Peyer's patch (tissue), 4 donors: ENCODE measurements around the gene SLMAP.

Source experiments
- POLR2A ChIP-seq, 2 donors: fragments of 450-650 bp; IDR thresholded peaks; one replicate each; pipeline ENCODE4 v1.5.1; 2017; ENCODE audit warnings: antibody characterized with exemption in 2 of 2, mild to moderate bottlenecking in 2 of 2, moderate library complexity in 2 of 2
- TF ChIP-seq, protein P1 (sequence below), 6 experiments: fragments of 450-650 bp in 4 of 6; fragments of 200-600 bp in 2 of 6; sonication (generic) in 1 of 6; IDR thresholded peaks; one replicate each; pipeline ENCODE4 v1.5.1; 2017 to 2019; ENCODE audit warnings: antibody characterized with exemption in 6 of 6, mild to moderate bottlenecking in 3 of 6, moderate library complexity in 1 of 6

DNA sequence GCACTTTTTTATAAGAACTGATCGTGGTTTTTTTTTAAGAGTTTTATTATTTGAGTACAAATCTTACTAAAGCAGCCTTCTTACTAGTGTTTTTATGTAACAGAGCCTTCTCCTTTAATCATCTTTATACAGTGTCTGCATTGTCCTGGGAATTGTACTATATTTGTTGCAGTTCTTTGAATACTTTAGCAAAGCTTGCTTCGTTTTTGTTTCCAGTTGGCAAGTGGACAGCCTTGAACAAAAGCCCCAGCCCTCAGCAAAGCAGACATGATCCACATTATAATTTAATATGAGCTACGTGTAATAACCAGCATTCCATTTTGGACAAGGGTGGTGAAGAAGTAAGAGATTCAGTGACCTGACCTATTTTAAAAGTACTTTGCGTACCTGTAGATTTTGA lies 139.9 kb downstream of the SLMAP start:
- TF ChIP-seq, protein P1, sequence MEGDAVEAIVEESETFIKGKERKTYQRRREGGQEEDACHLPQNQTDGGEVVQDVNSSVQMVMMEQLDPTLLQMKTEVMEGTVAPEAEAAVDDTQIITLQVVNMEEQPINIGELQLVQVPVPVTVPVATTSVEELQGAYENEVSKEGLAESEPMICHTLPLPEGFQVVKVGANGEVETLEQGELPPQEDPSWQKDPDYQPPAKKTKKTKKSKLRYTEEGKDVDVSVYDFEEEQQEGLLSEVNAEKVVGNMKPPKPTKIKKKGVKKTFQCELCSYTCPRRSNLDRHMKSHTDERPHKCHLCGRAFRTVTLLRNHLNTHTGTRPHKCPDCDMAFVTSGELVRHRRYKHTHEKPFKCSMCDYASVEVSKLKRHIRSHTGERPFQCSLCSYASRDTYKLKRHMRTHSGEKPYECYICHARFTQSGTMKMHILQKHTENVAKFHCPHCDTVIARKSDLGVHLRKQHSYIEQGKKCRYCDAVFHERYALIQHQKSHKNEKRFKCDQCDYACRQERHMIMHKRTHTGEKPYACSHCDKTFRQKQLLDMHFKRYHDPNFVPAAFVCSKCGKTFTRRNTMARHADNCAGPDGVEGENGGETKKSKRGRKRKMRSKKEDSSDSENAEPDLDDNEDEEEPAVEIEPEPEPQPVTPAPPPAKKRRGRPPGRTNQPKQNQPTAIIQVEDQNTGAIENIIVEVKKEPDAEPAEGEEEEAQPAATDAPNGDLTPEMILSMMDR (IDR thresholded peaks at IDR 0.05) = no peak
- no peak for TF ChIP-seq POLR2A (IDR thresholded peaks at IDR 0.05)
